ENCODE data around the gene XPO6. TPM values are rescaled to one million over a fixed set of nuclear protein-coding genes. Genes with fewer than 3 reads are reported as not detected.

Gene XPO6
- total RNA-seq, 1 experiment from 2014 or later: 135 TPM

DNA sequence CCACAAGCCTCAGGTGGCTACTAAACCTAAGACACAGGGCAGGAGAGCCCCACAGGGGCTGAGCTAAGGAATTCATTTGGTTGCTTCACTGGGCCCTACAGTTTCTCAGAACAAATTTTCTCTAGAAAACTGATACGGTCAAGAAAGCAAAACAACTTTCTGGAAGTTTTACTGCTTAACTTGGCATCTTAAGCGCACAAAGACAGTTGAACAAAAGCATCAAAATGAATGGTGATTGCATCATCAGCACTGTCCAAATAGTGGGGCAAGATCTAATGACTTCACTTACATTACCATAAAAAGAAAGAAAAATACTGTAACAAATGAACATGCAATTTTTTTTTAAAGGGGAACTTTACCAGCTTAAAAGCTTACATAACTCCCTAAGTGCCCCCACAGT lies 47.6 kb downstream of the XPO6 start:
- no TSS peak for BruUV-seq (replicated peaks)
- ATAC-seq: no peak
- no peak overlapping the region; the same call in 1 of the 2 replicates for H3K27ac ChIP-seq (ENCODE audit: low read length)
- TF ChIP-seq SIN3A (IDR thresholded peaks at IDR 0.05; ENCODE audit: borderline replicate concordance, insufficient read depth, low read depth, low read length) (no peak), POLR2AphosphoS5 (IDR thresholded peaks at IDR 0.05; ENCODE audit: low read depth, low read length) (no peak), TCF7L2 (IDR thresholded peaks at IDR 0.05; ENCODE audit: low read depth, low read length) (no peak), CTCF (IDR thresholded peaks at IDR 0.05) (no peak)
- TF ChIP-seq, protein P1, sequence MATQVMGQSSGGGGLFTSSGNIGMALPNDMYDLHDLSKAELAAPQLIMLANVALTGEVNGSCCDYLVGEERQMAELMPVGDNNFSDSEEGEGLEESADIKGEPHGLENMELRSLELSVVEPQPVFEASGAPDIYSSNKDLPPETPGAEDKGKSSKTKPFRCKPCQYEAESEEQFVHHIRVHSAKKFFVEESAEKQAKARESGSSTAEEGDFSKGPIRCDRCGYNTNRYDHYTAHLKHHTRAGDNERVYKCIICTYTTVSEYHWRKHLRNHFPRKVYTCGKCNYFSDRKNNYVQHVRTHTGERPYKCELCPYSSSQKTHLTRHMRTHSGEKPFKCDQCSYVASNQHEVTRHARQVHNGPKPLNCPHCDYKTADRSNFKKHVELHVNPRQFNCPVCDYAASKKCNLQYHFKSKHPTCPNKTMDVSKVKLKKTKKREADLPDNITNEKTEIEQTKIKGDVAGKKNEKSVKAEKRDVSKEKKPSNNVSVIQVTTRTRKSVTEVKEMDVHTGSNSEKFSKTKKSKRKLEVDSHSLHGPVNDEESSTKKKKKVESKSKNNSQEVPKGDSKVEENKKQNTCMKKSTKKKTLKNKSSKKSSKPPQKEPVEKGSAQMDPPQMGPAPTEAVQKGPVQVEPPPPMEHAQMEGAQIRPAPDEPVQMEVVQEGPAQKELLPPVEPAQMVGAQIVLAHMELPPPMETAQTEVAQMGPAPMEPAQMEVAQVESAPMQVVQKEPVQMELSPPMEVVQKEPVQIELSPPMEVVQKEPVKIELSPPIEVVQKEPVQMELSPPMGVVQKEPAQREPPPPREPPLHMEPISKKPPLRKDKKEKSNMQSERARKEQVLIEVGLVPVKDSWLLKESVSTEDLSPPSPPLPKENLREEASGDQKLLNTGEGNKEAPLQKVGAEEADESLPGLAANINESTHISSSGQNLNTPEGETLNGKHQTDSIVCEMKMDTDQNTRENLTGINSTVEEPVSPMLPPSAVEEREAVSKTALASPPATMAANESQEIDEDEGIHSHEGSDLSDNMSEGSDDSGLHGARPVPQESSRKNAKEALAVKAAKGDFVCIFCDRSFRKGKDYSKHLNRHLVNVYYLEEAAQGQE (IDR thresholded peaks at IDR 0.05; ENCODE audit: insufficient read depth in 1 of 2, low read depth in 2 of 2, low read length in 1 of 2): no peak
- intact Hi-C loops (cut with micrococcal nuclease; ENCODE audit: unreplicated experiment) (no loop called here), in situ Hi-C loops (cut with HindIII; ENCODE audit: low pct_unique_long_range_greater_than_20kb, low sequenced_read_pairs) (no loop called here)
- no peaks in the 10 kb centered on the region for H3K4me1 ChIP-seq (ENCODE audit: control insufficient read depth, insufficient read depth, low read length)
- DNase-seq (ENCODE audit: low read depth, low spot score): no peak
- ChIA-PET CTCF (no interaction called here), POLR2A (no interaction called here)
- no peak overlapping the region for H3K4me3 ChIP-seq (ENCODE audit: low read depth in 2 of 2, low read length in 2 of 2)
- no peaks in the 10 kb centered on the region for H3K9me3 ChIP-seq (ENCODE audit: control insufficient read depth, insufficient read depth, low read depth, low read length)
- H3K36me3 ChIP-seq (ENCODE audit: control insufficient read depth, insufficient read depth, low read length): peaks cover 15% of the 10 kb centered on the region
- H3K27me3 ChIP-seq (ENCODE audit: control insufficient read depth, insufficient read depth, low read length): no peaks in the 10 kb centered on the region

GRCh38 chr16:28163699-28164098 lies 48.1 kb downstream of the XPO6 start:
- BruUV-seq (replicated peaks): no TSS peak
- Histone ChIP-seq H3K36me3 (ENCODE audit: control insufficient read depth, insufficient read depth, low read length) (peaks cover 15% of the 10 kb centered on the region), H3K9me3 (ENCODE audit: control insufficient read depth, insufficient read depth, low read depth, low read length) (no peaks in the 10 kb centered on the region), H3K4me3 (ENCODE audit: low read depth in 2 of 2, low read length in 2 of 2) (no peak overlapping the region), H3K27ac (ENCODE audit: low read length) (no peak overlapping the region; the same call in 1 of the 2 replicates), H3K27me3 (ENCODE audit: control insufficient read depth, insufficient read depth, low read length) (no peaks in the 10 kb centered on the region), H3K4me1 (ENCODE audit: control insufficient read depth, insufficient read depth, low read length) (no peaks in the 10 kb centered on the region)
- TF ChIP-seq TCF7L2 (IDR thresholded peaks at IDR 0.05; ENCODE audit: low read depth, low read length) (no peak), POLR2AphosphoS5 (IDR thresholded peaks at IDR 0.05; ENCODE audit: low read depth, low read length) (no peak), SIN3A (IDR thresholded peaks at IDR 0.05; ENCODE audit: borderline replicate concordance, insufficient read depth, low read depth, low read length) (no peak), CTCF (IDR thresholded peaks at IDR 0.05) (no peak)
- TF ChIP-seq, protein P1 (IDR thresholded peaks at IDR 0.05; ENCODE audit: insufficient read depth in 1 of 2, low read depth in 2 of 2, low read length in 1 of 2): no peak
- ATAC-seq: no peak
- no peak for DNase-seq (ENCODE audit: low read depth, low spot score)
- CTCF ChIA-PET: no interaction called here
- intact Hi-C loops (cut with micrococcal nuclease; ENCODE audit: unreplicated experiment): no loop called here
- POLR2A ChIA-PET: no interaction called here
- in situ Hi-C loops (cut with HindIII; ENCODE audit: low pct_unique_long_range_greater_than_20kb, low sequenced_read_pairs): no loop called here

Data from Panc1 (cell line).